DOHH2 (cell line): ENCODE results near the gene CACNA2D4.

Source experiments
- H3F3A ChIP-seq: fragments of 200-600 bp; sonication (generic), shearing (Covaris generic); 2 replicates; pipeline ENCODE4 v1.6.0; 2016; ENCODE audit warnings: antibody characterized with exemption, mild to moderate bottlenecking; ENCODE audit not compliant: control insufficient read depth, insufficient read depth
- H3K27ac ChIP-seq: fragments of 200-600 bp; sonication (generic); 2 replicates; pipeline ENCODE4 v1.5.1; 2014; ENCODE audit warnings: low read depth, mild to moderate bottlenecking, low read length, moderate library complexity
- H3K27me3 ChIP-seq: fragments of 200-600 bp; sonication (generic); 2 replicates; pipeline ENCODE4 v1.6.1; 2014; ENCODE audit warnings: mild to moderate bottlenecking, low read length, mixed read lengths; ENCODE audit not compliant: control insufficient read depth
- H3K36me3 ChIP-seq: fragments of 200-600 bp; sonication (generic); 2 replicates; pipeline ENCODE4 v1.6.1; 2014; ENCODE audit warnings: mild to moderate bottlenecking, low read length, moderate library complexity, mixed read lengths; ENCODE audit not compliant: control insufficient read depth
- H3K4me1 ChIP-seq: fragments of 200-600 bp; sonication (generic); 2 replicates; pipeline ENCODE4 v1.6.1; 2014; ENCODE audit warnings: mild to moderate bottlenecking, low read length, mixed read lengths; ENCODE audit not compliant: control insufficient read depth
- H3K4me2 ChIP-seq: fragments of 200-600 bp; sonication (generic); 2 replicates; pipeline ENCODE4 v1.6.0; 2014; ENCODE audit warnings: mild to moderate bottlenecking, low read length, moderate library complexity
- H3K4me3 ChIP-seq: fragments of 200-600 bp; sonication (generic); 2 replicates; pipeline ENCODE4 v1.5.1; 2014; ENCODE audit warnings: mild to moderate bottlenecking, low read length, mixed read lengths
- H3K79me2 ChIP-seq: fragments of 200-600 bp; sonication (generic); 2 replicates; pipeline ENCODE4 v1.6.1; 2014; ENCODE audit warnings: mild to moderate bottlenecking, low read length, mixed read lengths; ENCODE audit not compliant: control insufficient read depth
- H3K9me2 ChIP-seq: fragments of 200-600 bp; sonication (generic); replicated peaks from 2 replicates; pipeline ENCODE4 v1.6.1; 2014; ENCODE audit warnings: mild to moderate bottlenecking, low read length, mixed read lengths; ENCODE audit not compliant: control insufficient read depth
- H3K9me3 ChIP-seq: fragments of 200-600 bp; sonication (generic); 2 replicates; pipeline ENCODE4 v1.6.1; 2014; ENCODE audit warnings: antibody characterized with exemption, low read length, mixed read lengths; ENCODE audit not compliant: control insufficient read depth, insufficient read depth
- H4K20me1 ChIP-seq: fragments of 200-600 bp; sonication (generic); 2 replicates; pipeline ENCODE4 v1.6.0; 2014; ENCODE audit warnings: low read depth, mild to moderate bottlenecking, antibody characterized with exemption, low read length, moderate library complexity; ENCODE audit not compliant: control insufficient read depth, insufficient read depth
- CTCF ChIP-seq: fragments of 200-600 bp; sonication (generic); IDR thresholded peaks from one replicate; pipeline ENCODE4 v1.5.1; 2014; ENCODE audit warnings: antibody characterized with exemption, mild to moderate bottlenecking, low read depth, low read length; ENCODE audit not compliant: poor library complexity, severe bottlenecking
- EZH2phosphoT487 ChIP-seq: fragments of 200-600 bp; sonication (generic); IDR thresholded peaks from 2 replicates; pipeline ENCODE4 v1.6.1; 2017; ENCODE audit warnings: borderline replicate concordance, mild to moderate bottlenecking, antibody characterized with exemption, low read length, moderate library complexity, mixed read lengths

Gene CACNA2D4

GRCh38 chr12:1927751-1928351 lies 9.4 kb upstream of the CACNA2D4 start:
- H3K79me2 ChIP-seq, result no peaks in the 10 kb centered on the region
- H3K27ac ChIP-seq, result no peak overlapping the region
- H3K27me3 ChIP-seq, result no peaks in the 10 kb centered on the region

GRCh38 chr12:1927051-1927680 lies 8.7 kb upstream of the CACNA2D4 start:
- Histone ChIP-seq H3K4me1 (peaks cover 59% of the 10 kb centered on the region), H3K4me2 (no peak overlapping the region), H3K27ac (no peak overlapping the region), H3K36me3 (no peaks in the 10 kb centered on the region), H3K9me2 (no peaks in the 10 kb centered on the region), H3F3A (peaks cover 15% of the 10 kb centered on the region), H3K79me2 (no peaks in the 10 kb centered on the region), H3K27me3 (no peaks in the 10 kb centered on the region), H3K4me3 (no peak overlapping the region), H4K20me1 (no peaks in the 10 kb centered on the region), H3K9me3 (no peaks in the 10 kb centered on the region)
- no peak for TF ChIP-seq EZH2phosphoT487
- TF ChIP-seq CTCF, result no peak

More at GRCh38 chr12:1927751-1928351, 9.4 kb upstream of the CACNA2D4 start:
- no peak overlapping the region for H3K4me2 ChIP-seq
- H3F3A ChIP-seq, result peaks cover 15% of the 10 kb centered on the region
- peaks cover 66% of the 10 kb centered on the region for H3K4me1 ChIP-seq
- H4K20me1 ChIP-seq, result no peaks in the 10 kb centered on the region
- no peaks in the 10 kb centered on the region for H3K9me2 ChIP-seq
- no peak overlapping the region for H3K4me3 ChIP-seq
- TF ChIP-seq CTCF, result no peak
- TF ChIP-seq EZH2phosphoT487, result no peak
- H3K9me3 ChIP-seq, result no peaks in the 10 kb centered on the region
- no peaks in the 10 kb centered on the region for H3K36me3 ChIP-seq

- H4K20me1 ChIP-seq, result no peaks in the 10 kb centered on the region
- H3K36me3 ChIP-seq, result no peaks in the 10 kb centered on the region
- H3K27ac ChIP-seq, result no peak overlapping the region
- H3K9me3 ChIP-seq, result no peaks in the 10 kb centered on the region
- TF ChIP-seq EZH2phosphoT487, result no peak
- TF ChIP-seq CTCF, result no peak
- no peak overlapping the region for H3K4me2 ChIP-seq
- H3K4me3 ChIP-seq, result no peak overlapping the region
- peaks cover 50% of the 10 kb centered on the region for H3K4me1 ChIP-seq
- no peaks in the 10 kb centered on the region for H3K9me2 ChIP-seq
- peaks cover 15% of the 10 kb centered on the region for H3F3A ChIP-seq
- no peaks in the 10 kb centered on the region for H3K27me3 ChIP-seq
- no peaks in the 10 kb centered on the region for H3K79me2 ChIP-seq
Observed at GRCh38 chr12:1926251-1926657, 7.8 kb upstream of the CACNA2D4 start.
